H9 (cell line): ENCODE data around the gene TMEM266. TPM values are rescaled to one million over a fixed set of nuclear protein-coding genes. Genes with fewer than 3 reads are reported as not detected.

Source experiments
- DNase-seq: peaks from one replicate; pipeline ENCODE4 v3.0.0-alpha.2; 2017
- H2AFZ ChIP-seq: one replicate; pipeline ENCODE4 v1.6.1; 2013; ENCODE audit warnings: mild to moderate bottlenecking, low read length, control low read depth, moderate library complexity
- H2AK5ac ChIP-seq: 2 replicates; pipeline ENCODE4 v1.6.1; 2013; ENCODE audit warnings: low read length, control low read depth, mixed read lengths; ENCODE audit not compliant: insufficient read length
- H2BK120ac ChIP-seq: one replicate; pipeline ENCODE4 v1.6.1; 2013; ENCODE audit warnings: low read depth, mild to moderate bottlenecking, low read length, control low read depth, inconsistent platforms; ENCODE audit not compliant: poor library complexity, severe bottlenecking
- H2BK12ac ChIP-seq: 2 replicates; pipeline ENCODE4 v1.6.1; 2013; ENCODE audit warnings: low read length, control low read depth, mixed read lengths, low read depth; ENCODE audit not compliant: insufficient read length
- H2BK15ac ChIP-seq: 2 replicates; pipeline ENCODE4 v1.6.1; 2013; ENCODE audit warnings: low read depth, low read length, control low read depth
- H2BK20ac ChIP-seq: one replicate; pipeline ENCODE4 v1.6.1; 2013; ENCODE audit warnings: low read depth, mild to moderate bottlenecking, low read length, control low read depth, inconsistent platforms; ENCODE audit not compliant: poor library complexity, severe bottlenecking
- H2BK5ac ChIP-seq: 2 replicates; pipeline ENCODE4 v1.6.1; 2013; ENCODE audit warnings: low read length, control low read depth, mixed read lengths; ENCODE audit not compliant: insufficient read length
- H3K14ac ChIP-seq: 2 replicates; pipeline ENCODE4 v1.6.1; 2013; ENCODE audit warnings: low read length, control low read depth; ENCODE audit not compliant: insufficient read depth
- H3K18ac ChIP-seq: 2 replicates; pipeline ENCODE4 v1.6.1; 2013; ENCODE audit warnings: low read depth, mild to moderate bottlenecking, mixed read lengths, low read length, control low read depth; ENCODE audit not compliant: insufficient read length
- H3K23ac ChIP-seq: 2 replicates; pipeline ENCODE4 v1.6.1; 2013; ENCODE audit warnings: low read length, control low read depth, mixed read lengths, low read depth; ENCODE audit not compliant: insufficient read length
- H3K23me2 ChIP-seq: 2 replicates; pipeline ENCODE4 v1.6.1; 2013; ENCODE audit warnings: low read depth, mild to moderate bottlenecking, mixed read lengths, low read length, control low read depth; ENCODE audit not compliant: insufficient read length, poor library complexity, severe bottlenecking
- H3K27ac ChIP-seq: 2 replicates; pipeline ENCODE4 v1.5.1; 2013; ENCODE audit warnings: low read length, control low read depth, mixed read lengths, low read depth; ENCODE audit not compliant: insufficient read length
- H3K27me3 ChIP-seq: 2 replicates; pipeline ENCODE4 v1.6.1; 2013; ENCODE audit warnings: low read length, control low read depth, inconsistent platforms; ENCODE audit not compliant: insufficient read depth
- H3K4ac ChIP-seq: 2 replicates; pipeline ENCODE4 v1.6.1; 2013; ENCODE audit warnings: low read depth, mild to moderate bottlenecking, control low read depth, inconsistent platforms, low read length, moderate library complexity
- H3K4me1 ChIP-seq: 2 replicates; pipeline ENCODE4 v1.6.1; 2013; ENCODE audit warnings: low read length, control low read depth, inconsistent platforms; ENCODE audit not compliant: insufficient read depth
- H3K4me2 ChIP-seq: 2 replicates; pipeline ENCODE4 v1.6.1; 2013; ENCODE audit warnings: low read length, control low read depth, mixed read lengths; ENCODE audit not compliant: insufficient read length, insufficient read depth
- H3K56ac ChIP-seq: 2 replicates; pipeline ENCODE4 v1.6.1; 2013; ENCODE audit warnings: low read depth, mild to moderate bottlenecking, mixed read lengths, low read length, control low read depth; ENCODE audit not compliant: insufficient read length
- H3K79me1 ChIP-seq: 2 replicates; pipeline ENCODE4 v1.6.1; 2013; ENCODE audit warnings: low read depth, mild to moderate bottlenecking, moderate library complexity, low read length, control low read depth, inconsistent platforms; ENCODE audit not compliant: insufficient read depth, poor library complexity, severe bottlenecking
- H3K79me2 ChIP-seq: 2 replicates; pipeline ENCODE4 v1.6.1; 2013; ENCODE audit warnings: low read length, control low read depth, inconsistent platforms; ENCODE audit not compliant: insufficient read depth
- H3K9ac ChIP-seq: 2 replicates; pipeline ENCODE4 v1.6.1; 2013; ENCODE audit warnings: low read length, control low read depth, mixed read lengths; ENCODE audit not compliant: insufficient read length; ENCODE audit errors: extremely low read depth
- H3K9me3 ChIP-seq: one replicate; pipeline ENCODE4 v1.6.1; 2013; ENCODE audit warnings: low read depth, low read length, inconsistent platforms; ENCODE audit not compliant: control insufficient read depth
- H3T11ph ChIP-seq: one replicate; pipeline ENCODE4 v1.6.1; 2013; ENCODE audit warnings: mild to moderate bottlenecking, low read length, control low read depth, inconsistent platforms
- H4K20me1 ChIP-seq: one replicate; pipeline ENCODE4 v1.6.1; 2013; ENCODE audit not compliant: control insufficient read depth, insufficient read length, insufficient read depth
- H4K5ac ChIP-seq: 2 replicates; pipeline ENCODE4 v1.6.1; 2013; ENCODE audit warnings: low read depth, mild to moderate bottlenecking, mixed read lengths, low read length, control low read depth; ENCODE audit not compliant: insufficient read length
- H4K8ac ChIP-seq: replicated peaks from 2 replicates; pipeline ENCODE4 v1.6.1; 2013; ENCODE audit warnings: low read length, control low read depth, mixed read lengths, low read depth; ENCODE audit not compliant: insufficient read length
- H4K91ac ChIP-seq: 2 replicates; pipeline ENCODE4 v1.6.1; 2013; ENCODE audit warnings: low read depth, mild to moderate bottlenecking, moderate library complexity, mixed read lengths, low read length, control low read depth; ENCODE audit not compliant: insufficient read length
- H3K27ac Mint-ChIP-seq, 3 experiments: 2 replicates in 2 of 3; 3 replicates in 1 of 3; pipeline ENCODE4 v1.8.0; 2020 to 2021; ENCODE audit warnings: mixed read lengths in 3 of 3, mild to moderate bottlenecking in 1 of 3, moderate library complexity in 1 of 3
- H3K27me3 Mint-ChIP-seq: 2 replicates; pipeline ENCODE4 v1.8.0; 2021; ENCODE audit warnings: low read depth, mild to moderate bottlenecking, moderate library complexity, mixed read lengths
- H3K36me3 Mint-ChIP-seq, 3 experiments: 2 replicates in 2 of 3; 3 replicates in 1 of 3; pipeline ENCODE4 v1.8.0; 2020 to 2021; ENCODE audit warnings: low read depth in 3 of 3, mixed read lengths in 3 of 3; ENCODE audit not compliant: insufficient read depth in 1 of 3
- H3K4me1 Mint-ChIP-seq, 2 experiments: 2 replicates each; pipeline ENCODE4 v1.8.0; 2020; ENCODE audit warnings: mixed read lengths in 2 of 2
- H3K4me3 Mint-ChIP-seq, 2 experiments: 2 replicates in 1 of 2; 3 replicates in 1 of 2; pipeline ENCODE4 v1.8.0; 2020 to 2021; ENCODE audit warnings: mild to moderate bottlenecking in 2 of 2, mixed read lengths in 2 of 2, moderate library complexity in 1 of 2
- H3K9me3 Mint-ChIP-seq, 2 experiments: 2 replicates in 1 of 2; 3 replicates in 1 of 2; pipeline ENCODE4 v1.8.0; 2020; ENCODE audit warnings: mild to moderate bottlenecking in 2 of 2, mixed read lengths in 2 of 2, moderate library complexity in 1 of 2
- CTCF ChIP-seq: fragments of 200-600 bp; sonication (generic); conservative IDR thresholded peaks from 3 replicates; pipeline ENCODE4 v1.8.0; 2021; ENCODE audit warnings: antibody characterized with exemption, mild to moderate bottlenecking
- WGBS: extraction: QIAGEN DNeasy Blood & Tissue Kit; methylation state at CpG from one replicate; pipeline ENCODE4 v1.1.7; 2013; ENCODE audit warnings: missing lambda C conversion rate, low lambda C conversion rate, mixed read lengths; ENCODE audit not compliant: insufficient read length; ENCODE audit errors: extremely low coverage; 5-methylcytosine and 5-hydroxymethylcytosine counted together
- total RNA-seq: library from RNA; stranded (reverse); gene quantifications from 2 replicates; pipeline ENCODE4 v1.2.1, GENCODE V29; 2021

Gene TMEM266
- total RNA-seq, 1 experiment from 2014 or later = 0.81 TPM

- H2BK20ac ChIP-seq = no peak overlapping the region
- no peak overlapping the region for H2BK15ac ChIP-seq
- no peak overlapping the region for H3K18ac ChIP-seq
- Mint-ChIP-seq H3K27ac (peak overlapping the region in 2 of 3 experiments; percentile 17 to 66; a peak in 3 of 7 replicates), H3K27me3 (no peaks in the 10 kb centered on the region), H3K36me3 (peaks cover 4 to 7% (median 7%) of the 10 kb centered on the region in 3 experiments; a peak in 6 of 7 replicates), H3K9me3 (no peaks in the 10 kb centered on the region), H3K4me1 (peaks cover 10 to 14% of the 10 kb centered on the region in 2 experiments), H3K4me3 (peak overlapping the region in 1 of 2 experiments; percentile 1; a peak in 1 of 5 replicates)
- H3K56ac ChIP-seq = no peak overlapping the region
- WGBS = no CpG with 5 or more reads among the region's 4 CpGs
- H3K14ac ChIP-seq = no peak overlapping the region
- H2AFZ ChIP-seq = no peak overlapping the region
- H3K23me2 ChIP-seq = no peaks in the 10 kb centered on the region
- H3T11ph ChIP-seq = no peak overlapping the region
- H3K79me1 ChIP-seq = no peaks in the 10 kb centered on the region
- no peaks in the 10 kb centered on the region for H4K20me1 ChIP-seq
- no peak overlapping the region for H3K23ac ChIP-seq
- H4K91ac ChIP-seq = no peak overlapping the region
- H3K79me2 ChIP-seq = no peaks in the 10 kb centered on the region
- no peak overlapping the region for H4K5ac ChIP-seq
- no peaks in the 10 kb centered on the region for H3K27me3 ChIP-seq
- no peak overlapping the region for H3K4me2 ChIP-seq
- H3K9ac ChIP-seq = no peak overlapping the region
- no peak overlapping the region for H3K27ac ChIP-seq
- no peak overlapping the region for H2BK5ac ChIP-seq
- TF ChIP-seq CTCF = no peak
- no peak overlapping the region for H2BK120ac ChIP-seq
- no peak overlapping the region for H2AK5ac ChIP-seq
- no peak for DNase-seq
- H4K8ac ChIP-seq = no peak overlapping the region
- no peak overlapping the region for H2BK12ac ChIP-seq
- H3K9me3 ChIP-seq = no peaks in the 10 kb centered on the region
- no peaks in the 10 kb centered on the region for H3K4me1 ChIP-seq
- no peak overlapping the region for H3K4ac ChIP-seq
Measured at GRCh38 chr15:76234337-76234889, 174.6 kb downstream of the TMEM266 start.
